ENCODE results near the gene KIF4A. TPM values are rescaled to one million over a fixed set of nuclear protein-coding genes. Genes with fewer than 3 reads are reported as not detected.

The KIF4A gene
- total and polyA plus RNA-seq, 10 of the 15 experiments (the other 5 are each of a cell fraction or from before 2014, with no cell fraction given) = 10.8 to 28.8 (median 22.5) TPM

- Histone ChIP-seq H3K4me1 (ENCODE audit: control insufficient read depth, insufficient read depth, low read length) (no peaks in the 10 kb centered on the region), H3K4me2 (ENCODE audit: control insufficient read depth, insufficient read depth) (no peak within 1 kb of the TSS), H3K79me2 (ENCODE audit: control insufficient read depth, insufficient read depth, low read length) (no peaks in the 10 kb centered on the region), H3K4me3 (no peak within 1 kb of the TSS), H3K36me3 (ENCODE audit: control insufficient read depth in 2 of 2, insufficient read depth in 2 of 2, low read length in 1 of 2) (no peaks in the 10 kb centered on the region), H3K27ac (ENCODE audit: control insufficient read depth, insufficient read depth) (no peak within 1 kb of the TSS), H3K9me3 (replicated peaks; ENCODE audit: control insufficient read depth, insufficient read depth, low read length) (no peaks in the 10 kb centered on the region), H2AFZ (ENCODE audit: control insufficient read depth, low read depth, low read length) (no peak within 1 kb of the TSS), H4K20me1 (ENCODE audit: control insufficient read depth, insufficient read depth) (no peaks in the 10 kb centered on the region), H3K27me3 (replicated peaks in 1 of 2; ENCODE audit: control insufficient read depth in 2 of 2, insufficient read depth in 2 of 2, low read length in 1 of 2) (no peaks in the 10 kb centered on the region), H3K9ac (ENCODE audit: control insufficient read depth, insufficient read depth, low read length) (no peak within 1 kb of the TSS)
- ChIA-PET POLR2A (no interaction called here), CTCF (interaction anchor here (1.8 kb wide), 1 partner anchor 9 kb away, joined by 5 read pairs; no protein-coding TSS in a partner anchor), SMC1A (ENCODE audit: uncharacterized antibody, unreplicated experiment) (interaction anchor here (1.2 kb wide), 1 partner anchor 10 kb away, joined by 4 read pairs; no protein-coding TSS in a partner anchor), RAD21 (ENCODE audit: unreplicated experiment) (no interaction called here)
- ATAC-seq (no peak), DNase-seq (ENCODE audit: low read depth, low spot score) (no peak), FAIRE-seq (no peak)
- intact Hi-C loops (cut with micrococcal nuclease; ENCODE audit: unreplicated experiment) = loop anchor here (5.0 kb wide), 1 partner anchor 228 kb away; no protein-coding TSS in a partner anchor
- in situ Hi-C loops (cut with MboI) = no loop called here
- BruUV-seq (replicated peaks) = no TSS peak
- 13% methylated on average over 4 of the region's 4 CpGs for WGBS (ENCODE audit: insufficient coverage, insufficient replicate concordance, low lambda C conversion rate, missing lambda C conversion rate)
- TF ChIP-seq CUX1 (IDR thresholded peaks at IDR 0.05; ENCODE audit: insufficient replicate concordance, low read depth, low read length) (no peak), EP300 (IDR thresholded peaks at IDR 0.05; ENCODE audit: borderline replicate concordance in 1 of 2, control insufficient read depth in 1 of 2, low read depth in 2 of 2, low read length in 2 of 2) (no peak), MEF2A (IDR thresholded peaks at IDR 0.05; ENCODE audit: insufficient read depth, low read depth, low read length) (no peak), KDM1A (IDR thresholded peaks at IDR 0.05; ENCODE audit: borderline replicate concordance) (no peak), CHD1 (IDR thresholded peaks at IDR 0.05; ENCODE audit: low read depth, low read length) (no peak), RBBP5 (conservative IDR thresholded peaks at IDR 0.05) (no peak), SMC3 (IDR thresholded peaks at IDR 0.05; ENCODE audit: borderline replicate concordance, low read length) (no peak), USF1 (IDR thresholded peaks at IDR 0.05; ENCODE audit: borderline replicate concordance, extremely low read length, insufficient read depth, low read depth, low read length) (no peak), ATF3 (IDR thresholded peaks at IDR 0.05; ENCODE audit: borderline replicate concordance, extremely low read depth, low read depth, low read length) (no peak), ZBTB4 (CRISPR knock-in tag; IDR thresholded peaks at IDR 0.05) (no peak), CHD2 (IDR thresholded peaks at IDR 0.05; ENCODE audit: borderline replicate concordance, low read depth, low read length) (no peak), YY1 (IDR thresholded peaks at IDR 0.05; ENCODE audit: low read depth, low read length) (no peak), RELA (IDR thresholded peaks at IDR 0.05; ENCODE audit: borderline replicate concordance, partially characterized antibody) (no peak), FOS (IDR thresholded peaks at IDR 0.05; ENCODE audit: borderline replicate concordance, extremely low read depth, insufficient read length) (no peak), ATF7 (IDR thresholded peaks at IDR 0.05; ENCODE audit: low read depth) (no peak)
These were observed 29.8 kb upstream of the KIF4A start, which contains the start of gene P2RY4 for GRCh38 chrX:70260104-70260503. Gene P2RY4 (minus strand): TSS chrX:70260204. CDS start chrX:70259624, 580 bp downstream.

Measured in GM12878 (cell line).